ENCODE results near the gene KCNH5. TPM values are rescaled to one million over a fixed set of nuclear protein-coding genes. Genes with fewer than 3 reads are reported as not detected.

KCNH5 gene
- total RNA-seq, 1 experiment from 2014 or later: 1.4 TPM

- DNase-seq (ENCODE audit: low spot score) (no peak), ATAC-seq (no peak)
- ChIA-PET CTCF (no interaction called here), POLR2A (no interaction called here)
- Mint-ChIP-seq H3K36me3 (peaks cover 5% of the 10 kb centered on the region), H3K4me1 (no peaks in the 10 kb centered on the region), H3K9me3 (peaks cover 21% of the 10 kb centered on the region), H3K4me3 (no peak overlapping the region), H3K27ac (no peak overlapping the region), H3K27me3 (ENCODE audit: low read depth) (no peaks in the 10 kb centered on the region)
- TF ChIP-seq SOX15 (CRISPR knock-in tag; IDR thresholded peaks at IDR 0.05) (no peak), ZNF671 (CRISPR knock-in tag; IDR thresholded peaks at IDR 0.05) (no peak), AR (CRISPR knock-in tag; IDR thresholded peaks at IDR 0.05) (no peak), TEAD1 (CRISPR knock-in tag; IDR thresholded peaks at IDR 0.05) (no peak), NR1H2 (CRISPR knock-in tag; IDR thresholded peaks at IDR 0.05) (no peak), PRRX2 (CRISPR knock-in tag; IDR thresholded peaks at IDR 0.05) (no peak)
These were observed 322.9 kb downstream of the KCNH5 start for GRCh38 chr14:62722406-62722805.

- POLR2A ChIA-PET: no interaction called here
- no peak overlapping the region for H3K4me3 Mint-ChIP-seq
- no peaks in the 10 kb centered on the region for H3K27me3 Mint-ChIP-seq (ENCODE audit: low read depth)
- ATAC-seq (no peak), DNase-seq (ENCODE audit: low spot score) (no peak)
- peaks cover 16% of the 10 kb centered on the region for H3K9me3 Mint-ChIP-seq
- H3K36me3 Mint-ChIP-seq: peaks cover 5% of the 10 kb centered on the region
- no peaks in the 10 kb centered on the region for H3K4me1 Mint-ChIP-seq
- CTCF ChIA-PET: no interaction called here
- H3K27ac Mint-ChIP-seq: no peak overlapping the region
- TF ChIP-seq ESRRA (CRISPR knock-in tag; IDR thresholded peaks at IDR 0.05; ENCODE audit: borderline replicate concordance) (no peak), AR (CRISPR knock-in tag; IDR thresholded peaks at IDR 0.05) (no peak), CTCF (IDR thresholded peaks at IDR 0.05) (no peak), ZNF671 (CRISPR knock-in tag; IDR thresholded peaks at IDR 0.05) (no peak), ZNF423 (CRISPR knock-in tag; IDR thresholded peaks at IDR 0.05) (no peak), STAT6 (CRISPR knock-in tag; conservative IDR thresholded peaks at IDR 0.05; ENCODE audit: low read depth) (no peak), USF1 (CRISPR knock-in tag; IDR thresholded peaks at IDR 0.05) (no peak), ZBTB21 (CRISPR knock-in tag; IDR thresholded peaks at IDR 0.05; ENCODE audit: borderline replicate concordance) (no peak), NFATC4 (CRISPR knock-in tag; IDR thresholded peaks at IDR 0.05) (no peak), MYBL2 (CRISPR knock-in tag; IDR thresholded peaks at IDR 0.05) (no peak), FOXK1 (CRISPR knock-in tag; IDR thresholded peaks at IDR 0.05) (no peak), NFYB (CRISPR knock-in tag; conservative IDR thresholded peaks at IDR 0.05; ENCODE audit: low read depth) (no peak), MLX (CRISPR knock-in tag; IDR thresholded peaks at IDR 0.05) (no peak), JAZF1 (CRISPR knock-in tag; IDR thresholded peaks at IDR 0.05) (no peak), ZNF281 (CRISPR knock-in tag; IDR thresholded peaks at IDR 0.05) (no peak), ZNF416 (CRISPR knock-in tag; IDR thresholded peaks at IDR 0.05) (no peak), CBFB (CRISPR knock-in tag; IDR thresholded peaks at IDR 0.05; ENCODE audit: low read depth) (no peak), SP1 (CRISPR knock-in tag; conservative IDR thresholded peaks at IDR 0.05) (no peak)
These were observed 326.6 kb downstream of the KCNH5 start for GRCh38 chr14:62718629-62719028.
